ENCODE measurements around the gene ENOPH1. TPM values are rescaled to one million over a fixed set of nuclear protein-coding genes. Genes with fewer than 3 reads are reported as not detected.
"Not testable (repeated sequence)": the region's sequence is repeated elsewhere in the genome, so short reads cannot be mapped to it uniquely, and the experiment has no call there.

The ENOPH1 gene
- total RNA-seq, 1 donor = 38.4 TPM

- no peak overlapping the region for H2AFZ ChIP-seq (ENCODE audit: low read length)
- H3K4me2 ChIP-seq (ENCODE audit: insufficient read depth, low read length) = no peak overlapping the region
- H3K4me3 ChIP-seq (ENCODE audit: insufficient read depth, low read length) = no peak overlapping the region
- no peaks in the 10 kb centered on the region for H3K27me3 ChIP-seq (ENCODE audit: insufficient read depth, low read length)
- no peaks in the 10 kb centered on the region for H4K20me1 ChIP-seq (ENCODE audit: insufficient read depth, low read length)
- no peak overlapping the region for H3K27ac ChIP-seq (ENCODE audit: low read depth, low read length)
- no peaks in the 10 kb centered on the region for H3K9me3 ChIP-seq (ENCODE audit: low read depth, low read length)
- DNase-seq (ENCODE audit: insufficient read length, low spot score, missing footprints) = no peak
- peaks cover 1% of the 10 kb centered on the region for H3K79me2 ChIP-seq (ENCODE audit: insufficient read depth, low read length)
- no peak for TF ChIP-seq CTCF (IDR thresholded peaks at IDR 0.05; ENCODE audit: extremely low read depth, low read depth, low read length)
- no peaks in the 10 kb centered on the region for H3K4me1 ChIP-seq (ENCODE audit: insufficient read depth, low read length)
- no peaks in the 10 kb centered on the region for H3K36me3 ChIP-seq (ENCODE audit: insufficient read depth, low read length)
Observed at GRCh38 chr4:82382751-82383150, 47.6 kb upstream of the ENOPH1 start.

GRCh38 chr4:82386312-82386711 lies 44.1 kb upstream of the ENOPH1 start:
- not testable (repeated sequence) for H3K9me3 ChIP-seq (ENCODE audit: low read depth, low read length); H3K4me3 ChIP-seq (ENCODE audit: insufficient read depth, low read length); H2AFZ ChIP-seq (ENCODE audit: low read length); H3K36me3 ChIP-seq (ENCODE audit: insufficient read depth, low read length); H3K4me2 ChIP-seq (ENCODE audit: insufficient read depth, low read length); H4K20me1 ChIP-seq (ENCODE audit: insufficient read depth, low read length); H3K79me2 ChIP-seq (ENCODE audit: insufficient read depth, low read length); H3K27me3 ChIP-seq (ENCODE audit: insufficient read depth, low read length); H3K4me1 ChIP-seq (ENCODE audit: insufficient read depth, low read length); DNase-seq (ENCODE audit: insufficient read length, low spot score, missing footprints); H3K27ac ChIP-seq (ENCODE audit: low read depth, low read length)

- Histone ChIP-seq H3K27me3 (ENCODE audit: insufficient read depth, low read length) (no peaks in the 10 kb centered on the region), H3K9me3 (ENCODE audit: low read depth, low read length) (no peaks in the 10 kb centered on the region), H2AFZ (ENCODE audit: low read length) (no peak overlapping the region), H3K4me2 (ENCODE audit: insufficient read depth, low read length) (no peak overlapping the region), H3K36me3 (ENCODE audit: insufficient read depth, low read length) (no peaks in the 10 kb centered on the region), H3K79me2 (ENCODE audit: insufficient read depth, low read length) (no peaks in the 10 kb centered on the region), H4K20me1 (ENCODE audit: insufficient read depth, low read length) (no peaks in the 10 kb centered on the region), H3K4me1 (ENCODE audit: insufficient read depth, low read length) (no peaks in the 10 kb centered on the region), H3K27ac (ENCODE audit: low read depth, low read length) (no peak overlapping the region), H3K4me3 (ENCODE audit: insufficient read depth, low read length) (no peak overlapping the region)
- no peak for TF ChIP-seq CTCF (IDR thresholded peaks at IDR 0.05; ENCODE audit: extremely low read depth, low read depth, low read length)
- DNase-seq (ENCODE audit: insufficient read length, low spot score, missing footprints) = no peak
Observed at GRCh38 chr4:82388405-82388804, 42.0 kb upstream of the ENOPH1 start.

- not testable (repeated sequence) for H3K79me2 ChIP-seq (ENCODE audit: insufficient read depth, low read length); H3K9me3 ChIP-seq (ENCODE audit: low read depth, low read length); DNase-seq (ENCODE audit: insufficient read length, low spot score, missing footprints)
Observed at GRCh38 chr4:82390061-82390460, 40.3 kb upstream of the ENOPH1 start.

GRCh38 chr4:82394896-82395295 lies 35.5 kb upstream of the ENOPH1 start:
- TF ChIP-seq CTCF (IDR thresholded peaks at IDR 0.05; ENCODE audit: extremely low read depth, low read depth, low read length) = no peak
- H3K4me3 ChIP-seq (ENCODE audit: insufficient read depth, low read length) = no peak overlapping the region
- no peaks in the 10 kb centered on the region for H3K79me2 ChIP-seq (ENCODE audit: insufficient read depth, low read length)
- H3K4me1 ChIP-seq (ENCODE audit: insufficient read depth, low read length) = no peaks in the 10 kb centered on the region
- H3K27me3 ChIP-seq (ENCODE audit: insufficient read depth, low read length) = no peaks in the 10 kb centered on the region
- H3K27ac ChIP-seq (ENCODE audit: low read depth, low read length) = no peak overlapping the region
- H4K20me1 ChIP-seq (ENCODE audit: insufficient read depth, low read length) = no peaks in the 10 kb centered on the region
- no peaks in the 10 kb centered on the region for H3K36me3 ChIP-seq (ENCODE audit: insufficient read depth, low read length)
- H2AFZ ChIP-seq (ENCODE audit: low read length) = no peak overlapping the region
- H3K4me2 ChIP-seq (ENCODE audit: insufficient read depth, low read length) = no peak overlapping the region
- no peak for DNase-seq (ENCODE audit: insufficient read length, low spot score, missing footprints)
- H3K9me3 ChIP-seq (ENCODE audit: low read depth, low read length) = no peaks in the 10 kb centered on the region

More at GRCh38 chr4:82390061-82390460, 40.3 kb upstream of the ENOPH1 start:
- H3K27ac ChIP-seq (ENCODE audit: low read depth, low read length); H4K20me1 ChIP-seq (ENCODE audit: insufficient read depth, low read length); H3K27me3 ChIP-seq (ENCODE audit: insufficient read depth, low read length); H3K36me3 ChIP-seq (ENCODE audit: insufficient read depth, low read length); H3K4me2 ChIP-seq (ENCODE audit: insufficient read depth, low read length); H3K4me3 ChIP-seq (ENCODE audit: insufficient read depth, low read length); H3K4me1 ChIP-seq (ENCODE audit: insufficient read depth, low read length); H2AFZ ChIP-seq (ENCODE audit: low read length): not testable (repeated sequence)

All from osteoblast (primary cell).